ENCODE results near the gene ZNF771.
"Not testable (repeated sequence)": the region's sequence is repeated elsewhere in the genome, so short reads cannot be mapped to it uniquely, and the experiment has no call there.

ZNF771 gene

GRCh38 chr16:30376461-30376902 is 30.9 kb upstream of the ZNF771 start:
- DNase-seq: no peak

DNA sequence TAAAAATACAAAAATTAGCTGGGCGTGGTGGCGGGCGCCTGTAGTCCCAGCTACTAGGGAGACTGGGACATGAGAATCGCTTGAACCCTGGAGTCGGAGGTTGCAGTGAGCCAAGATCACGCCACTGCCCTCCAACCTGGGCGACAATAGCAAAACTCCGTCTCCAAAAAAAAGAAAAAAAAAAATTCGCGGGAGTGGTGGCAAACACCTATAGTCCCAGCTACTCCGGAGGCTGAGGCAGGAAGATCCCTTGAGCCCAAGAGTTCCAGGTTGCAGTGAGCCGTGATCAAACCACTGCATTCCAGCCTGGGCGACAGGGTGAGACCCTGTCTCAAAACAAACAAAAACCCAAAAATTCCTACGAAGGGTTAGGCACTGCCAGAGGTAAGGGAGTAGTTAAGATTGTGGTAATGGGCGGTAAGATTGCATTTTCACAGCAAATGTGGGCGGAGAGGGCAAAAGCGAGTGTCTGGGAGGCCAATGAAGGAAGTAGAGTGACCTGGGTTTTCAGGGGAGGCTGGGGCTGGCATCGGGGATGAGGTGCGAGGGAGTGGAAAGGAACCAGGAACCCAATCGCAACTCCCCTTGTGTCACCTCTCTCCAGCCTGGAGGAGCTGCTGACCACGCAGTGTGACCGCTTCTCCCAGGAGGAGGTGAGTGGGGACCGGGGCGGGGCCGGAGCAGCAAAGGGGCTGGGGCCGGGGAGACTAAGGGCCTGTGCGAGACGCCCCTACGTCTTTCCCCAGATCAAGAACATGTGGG is 30.2 kb upstream of the ZNF771 start:
- no peak for DNase-seq

DNA sequence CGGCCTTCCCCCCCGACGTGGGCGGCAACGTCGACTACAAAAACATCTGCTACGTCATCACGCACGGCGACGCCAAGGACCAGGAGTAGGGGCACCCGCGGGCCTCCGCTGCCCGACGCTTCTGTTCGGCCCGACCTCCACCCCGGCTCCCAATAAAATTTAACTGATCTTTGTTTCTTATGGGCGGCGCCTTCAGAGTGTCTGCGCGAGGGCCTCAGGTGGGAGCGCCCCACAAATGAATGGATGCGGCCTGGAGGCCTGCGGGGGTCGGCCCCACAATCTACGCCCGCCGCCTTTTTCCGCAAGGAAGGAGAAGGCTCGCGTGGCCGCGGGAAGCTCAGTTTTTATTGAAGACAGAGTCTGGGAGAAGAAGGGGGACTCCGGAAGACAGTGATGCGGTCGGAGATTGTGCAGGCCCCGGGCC is 29.6 kb upstream of the ZNF771 start:
- DNase-seq: peak; percentile 92

GRCh38 chr16:30378236-30379157 is 28.9 kb upstream of the ZNF771 start:
- DNase-seq: peak; percentile 100

GRCh38 chr16:30379158-30379783 is 28.1 kb upstream of the ZNF771 start:
- DNase-seq: no peak

DNA sequence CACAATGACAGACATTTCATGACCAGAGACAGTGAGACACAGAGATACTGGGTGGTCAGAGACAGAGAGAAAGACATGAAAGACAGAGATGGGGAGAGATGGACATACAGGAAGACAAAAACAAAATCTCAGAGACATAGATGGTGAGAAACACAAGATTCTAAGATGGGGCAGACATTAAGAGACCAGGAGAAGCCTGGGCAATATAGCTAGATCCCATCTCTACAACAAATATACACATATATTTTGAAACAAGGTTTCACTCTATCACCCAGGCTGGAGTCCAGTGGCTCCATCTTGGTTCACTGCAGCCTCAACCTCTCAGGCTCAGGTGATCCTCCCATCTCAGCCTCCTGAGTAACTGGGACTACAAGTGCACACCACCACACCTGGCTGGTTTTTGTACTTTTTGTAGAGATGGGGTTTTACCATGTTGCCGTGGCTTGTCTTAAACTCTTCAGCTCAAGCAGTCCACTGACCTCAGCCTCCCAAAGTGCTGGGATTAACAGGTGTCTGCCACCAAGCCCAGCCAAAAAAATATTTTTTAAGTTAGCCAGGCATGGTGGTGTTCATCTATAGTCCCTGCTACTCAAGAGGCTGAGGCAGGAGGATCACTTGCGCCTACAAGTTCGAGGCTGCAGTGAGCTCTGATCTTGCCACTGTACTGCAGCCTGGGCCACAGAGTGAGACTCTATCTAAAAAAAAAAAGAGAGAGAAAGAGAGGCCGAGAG is 27.2 kb upstream of the ZNF771 start:
- no peak for DNase-seq

DNA sequence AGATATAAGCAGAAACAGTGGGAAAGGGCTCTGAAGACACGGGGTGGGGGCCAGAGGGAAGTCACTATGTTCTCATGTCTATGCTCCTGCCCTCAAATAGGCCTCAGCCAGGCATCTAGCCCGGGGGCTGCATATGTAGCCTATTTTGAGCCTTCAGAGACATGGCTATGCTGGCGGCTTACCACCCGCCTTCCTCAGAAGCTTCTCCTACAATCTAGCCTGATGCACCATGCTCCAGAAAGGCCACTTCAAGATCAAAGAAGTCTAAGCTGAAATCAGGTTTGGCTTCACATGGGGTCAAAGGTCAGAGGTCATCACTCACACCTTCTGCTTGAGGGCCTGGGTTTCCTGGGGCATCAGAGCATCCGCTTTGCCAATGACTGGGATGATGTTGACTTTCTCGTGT is 26.6 kb upstream of the ZNF771 start:
- DNase-seq: no peak

GRCh38 chr16:30381291-30382041 is 25.9 kb upstream of the ZNF771 start:
- no peak for DNase-seq

DNA sequence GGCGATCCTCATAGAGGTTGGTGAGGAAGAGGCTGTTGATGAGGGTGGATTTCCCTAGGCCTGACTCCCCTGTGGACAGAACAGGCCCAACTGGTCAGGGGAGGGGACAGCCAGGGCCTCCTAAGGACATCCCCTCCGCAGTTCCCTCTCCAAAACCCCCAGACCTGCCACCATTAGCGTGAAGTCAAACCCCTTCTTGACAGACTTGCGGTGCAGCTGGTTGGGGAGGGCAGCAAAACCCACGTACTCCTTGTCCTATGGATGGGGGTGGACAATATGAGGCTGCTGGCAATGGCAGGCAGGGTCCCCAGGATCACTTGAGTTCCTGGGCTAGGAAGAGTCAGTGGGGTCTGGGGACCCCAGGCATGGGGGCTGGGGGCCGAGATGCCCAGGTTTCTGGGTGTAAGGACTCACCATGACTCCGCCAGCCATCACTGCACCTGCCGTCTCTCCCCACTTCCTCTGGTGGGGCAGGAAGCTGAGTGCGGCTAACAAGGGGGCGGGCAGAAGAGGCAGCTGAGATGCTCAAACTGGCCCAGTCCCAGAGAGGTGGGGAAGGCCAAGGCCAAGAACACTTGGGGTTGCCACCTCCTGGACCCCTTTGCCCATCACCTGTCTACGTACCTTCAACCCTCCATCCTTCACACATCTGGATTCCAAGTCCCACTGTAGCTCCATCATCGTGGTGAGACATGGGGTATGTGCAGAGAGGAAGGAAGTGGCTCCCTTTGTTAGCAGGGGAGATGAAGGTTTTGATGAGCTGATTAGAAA is 25.1 kb upstream of the ZNF771 start, which contains the start of gene SEPTIN1:
SEPTIN1 (minus strand) TSS at position 451 of the 771 bp plus-strand sequence; CDS start at position 432, 19 bp downstream.
- DNase-seq: peak; percentile 86

- DNase-seq: no peak
Measured at GRCh38 chr16:30383521-30383920, 23.9 kb upstream of the ZNF771 start.

GRCh38 chr16:30394592-30395154 is 12.7 kb upstream of the ZNF771 start:
- DNase-seq: no peak

DNA sequence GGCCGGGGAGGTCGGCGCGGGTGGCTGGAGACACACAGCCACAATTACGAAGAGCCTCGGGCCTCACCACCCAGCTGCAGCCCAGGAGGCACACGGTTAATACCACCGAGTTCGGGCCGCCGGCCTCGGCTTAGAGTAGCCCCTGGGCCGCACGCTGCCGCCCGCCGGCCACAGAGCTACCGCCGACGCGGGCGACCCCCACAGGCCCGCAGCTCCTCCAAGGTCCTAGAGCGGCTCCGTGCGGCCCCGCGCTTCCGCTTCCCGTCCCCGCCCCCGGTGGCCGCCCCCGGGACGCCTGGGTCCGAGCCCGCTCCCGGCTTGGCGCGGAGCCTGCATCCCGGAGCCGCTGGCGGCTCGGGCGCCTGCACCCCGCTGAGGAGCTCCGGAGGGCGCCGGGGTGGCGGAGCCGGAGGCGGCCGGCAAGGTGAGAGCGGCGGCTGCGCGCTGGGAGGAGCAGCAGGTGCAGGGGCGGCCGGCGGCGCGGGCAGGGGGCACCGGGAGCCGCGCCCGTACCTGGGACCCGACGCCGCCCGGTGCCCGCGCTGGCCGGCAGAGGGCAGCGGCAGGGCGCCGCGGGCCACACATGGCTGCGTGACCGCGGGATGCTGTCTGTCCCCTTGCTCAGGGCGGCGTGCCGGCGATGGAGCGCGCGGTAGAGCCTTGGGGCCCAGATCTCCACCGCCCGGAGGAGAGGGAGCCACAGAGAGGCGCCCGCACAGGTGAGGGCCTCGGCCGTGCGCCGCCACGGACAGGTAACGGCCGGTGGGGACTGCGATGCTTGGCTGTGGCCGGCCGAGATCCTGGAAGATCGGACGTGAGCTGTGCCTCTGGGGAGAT is 12.0 kb upstream of the ZNF771 start, which contains the start of gene ZNF48:
ZNF48 (plus strand) TSS at position 266 of the 837 bp plus-strand sequence; CDS start at position 641, 375 bp downstream.
- DNase-seq: peak; percentile 78

GRCh38 chr16:30395992-30396585 is 11.3 kb upstream of the ZNF771 start:
- DNase-seq: no peak

GRCh38 chr16:30396627-30397026 is 10.8 kb upstream of the ZNF771 start:
- DNase-seq: not testable (repeated sequence)

- DNase-seq: no peak
Measured at GRCh38 chr16:30397056-30397455, 10.3 kb upstream of the ZNF771 start.

DNA sequence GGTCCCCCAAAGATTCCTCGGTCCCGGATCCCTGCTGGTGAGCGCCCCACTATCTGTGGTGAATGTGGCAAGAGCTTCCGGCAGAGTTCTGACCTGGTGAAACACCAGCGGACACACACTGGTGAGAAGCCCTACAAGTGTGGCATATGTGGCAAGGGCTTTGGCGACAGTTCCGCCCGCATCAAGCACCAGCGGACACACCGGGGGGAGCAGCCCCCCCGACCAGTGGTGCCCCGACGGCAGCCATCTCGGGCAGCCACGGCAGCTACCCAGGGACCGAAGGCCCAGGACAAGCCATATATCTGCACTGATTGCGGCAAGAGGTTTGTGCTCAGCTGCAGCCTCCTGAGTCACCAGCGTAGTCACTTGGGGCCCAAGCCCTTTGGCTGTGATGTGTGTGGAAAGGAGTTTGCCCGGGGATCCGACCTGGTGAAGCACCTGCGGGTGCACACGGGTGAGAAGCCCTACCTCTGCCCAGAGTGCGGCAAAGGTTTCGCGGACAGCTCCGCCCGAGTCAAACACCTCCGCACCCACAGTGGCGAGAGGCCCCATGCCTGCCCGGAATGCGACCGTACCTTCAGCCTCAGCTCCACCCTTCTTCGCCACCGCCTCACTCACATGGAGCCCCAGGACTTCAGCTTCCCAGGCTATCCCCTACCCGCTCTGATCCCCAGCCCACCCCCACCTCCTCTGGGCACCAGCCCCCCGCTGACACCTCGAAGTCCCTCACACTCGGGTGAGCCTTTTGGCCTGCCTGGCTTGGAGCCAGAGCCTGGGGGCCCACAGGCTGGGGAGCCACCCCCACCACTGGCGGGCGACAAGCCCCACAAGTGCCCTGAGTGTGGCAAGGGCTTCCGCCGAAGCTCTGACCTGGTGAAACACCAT is 9.4 kb upstream of the ZNF771 start:
- no peak for DNase-seq

DNA sequence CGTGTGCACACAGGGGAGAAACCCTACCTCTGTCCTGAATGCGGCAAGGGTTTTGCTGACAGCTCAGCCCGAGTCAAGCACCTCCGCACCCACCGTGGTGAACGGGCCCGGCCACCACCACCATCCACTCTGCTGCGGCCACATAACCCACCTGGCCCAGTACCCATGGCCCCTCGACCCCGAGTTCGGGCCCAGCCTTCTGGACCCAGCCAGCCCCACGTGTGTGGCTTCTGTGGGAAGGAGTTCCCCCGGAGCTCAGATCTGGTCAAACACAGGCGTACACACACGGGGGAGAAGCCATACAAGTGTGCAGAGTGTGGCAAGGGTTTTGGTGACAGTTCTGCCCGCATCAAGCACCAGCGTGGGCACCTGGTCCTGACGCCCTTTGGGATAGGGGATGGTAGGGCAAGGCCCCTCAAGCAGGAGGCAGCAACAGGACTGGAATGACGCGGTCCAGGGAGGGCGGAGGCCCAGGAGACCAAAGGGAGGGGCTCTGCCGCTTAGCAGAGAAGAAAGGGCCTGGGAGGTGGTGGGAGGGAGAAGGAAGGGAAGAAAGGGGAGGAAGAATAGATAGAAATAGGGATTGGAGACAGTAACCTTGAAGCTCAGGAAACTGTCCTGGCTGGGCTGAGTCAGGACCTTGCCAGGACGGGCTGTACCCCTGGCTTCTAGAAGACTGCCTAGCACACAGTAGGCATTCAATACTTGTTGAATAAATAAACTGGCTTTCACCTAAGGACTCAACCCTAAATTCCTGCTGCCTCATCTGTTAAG is 8.6 kb upstream of the ZNF771 start:
- DNase-seq: no peak

All from activated CD8-positive, alpha-beta memory T cell treated with anti-CD3 and anti-CD28 coated beads, Interleukin-2, amount 50 U/mL, for 48 hours (primary cell).